ENCODE data around the gene NAB1. TPM values are rescaled to one million over a fixed set of nuclear protein-coding genes. Genes with fewer than 3 reads are reported as not detected.

The NAB1 gene
- total RNA-seq, 1 donor from 2014 or later: 71.5 TPM

- Mint-ChIP-seq H3K27ac (no peak overlapping the region), H3K27me3 (ENCODE audit: insufficient read depth, low read depth) (no peaks in the 10 kb centered on the region), H3K36me3 (peaks cover 37% of the 10 kb centered on the region), H3K4me1 (peaks cover 2% of the 10 kb centered on the region), H3K9me3 (peaks cover 9% of the 10 kb centered on the region), H3K4me3 (no peak overlapping the region)
- Histone ChIP-seq H3K9me3 (ENCODE audit: low read depth) (no peaks in the 10 kb centered on the region), H3K27me3 (no peaks in the 10 kb centered on the region), H3K4me2 (no peak overlapping the region), H3K4me1 (no peaks in the 10 kb centered on the region), H3K36me3 (peaks cover 8% of the 10 kb centered on the region), H3K9ac (no peak overlapping the region), H4K20me1 (ENCODE audit: low read depth) (no peaks in the 10 kb centered on the region), H3F3A (ENCODE audit: low read depth) (no peaks in the 10 kb centered on the region), H3K4me3 (no peak overlapping the region), H3K27ac (no peak overlapping the region), H3K79me2 (ENCODE audit: low read depth) (peaks cover 55% of the 10 kb centered on the region), H2AFZ (replicated peaks) (no peak overlapping the region)
- TF ChIP-seq EZH2phosphoT487 (IDR thresholded peaks at IDR 0.05) (no peak), EZH2 (IDR thresholded peaks at IDR 0.05) (no peak), CTCF (IDR thresholded peaks at IDR 0.05) (no peak)
- DNase-seq (ENCODE audit: low spot score): no peak
Measured at GRCh38 chr2:190664240-190664639, 15.4 kb downstream of the NAB1 start.

GRCh38 chr2:190666895-190667294 is 18.0 kb downstream of the NAB1 start:
- Mint-ChIP-seq H3K9me3 (peaks cover 9% of the 10 kb centered on the region), H3K27ac (no peak overlapping the region), H3K27me3 (ENCODE audit: insufficient read depth, low read depth) (no peaks in the 10 kb centered on the region), H3K4me1 (peaks cover 2% of the 10 kb centered on the region), H3K36me3 (peaks cover 37% of the 10 kb centered on the region), H3K4me3 (no peak overlapping the region)
- H4K20me1 ChIP-seq (ENCODE audit: low read depth): no peaks in the 10 kb centered on the region
- no peak overlapping the region for H3K4me3 ChIP-seq
- peaks cover 47% of the 10 kb centered on the region for H3K79me2 ChIP-seq (ENCODE audit: low read depth)
- no peak for TF ChIP-seq CTCF (IDR thresholded peaks at IDR 0.05)
- no peak for TF ChIP-seq EZH2phosphoT487 (IDR thresholded peaks at IDR 0.05)
- TF ChIP-seq EZH2 (IDR thresholded peaks at IDR 0.05): no peak
- no peak overlapping the region for H3K27ac ChIP-seq
- H3K36me3 ChIP-seq: peaks cover 3% of the 10 kb centered on the region
- H3K9me3 ChIP-seq (ENCODE audit: low read depth): no peaks in the 10 kb centered on the region
- no peaks in the 10 kb centered on the region for H3K4me1 ChIP-seq
- no peaks in the 10 kb centered on the region for H3F3A ChIP-seq (ENCODE audit: low read depth)
- no peak overlapping the region for H2AFZ ChIP-seq (replicated peaks)
- no peak overlapping the region for H3K4me2 ChIP-seq
- H3K27me3 ChIP-seq: no peaks in the 10 kb centered on the region
- H3K9ac ChIP-seq: no peak overlapping the region
- DNase-seq (ENCODE audit: low spot score): no peak

- no peaks in the 10 kb centered on the region for H3K4me1 ChIP-seq
- no peak overlapping the region for H2AFZ ChIP-seq (replicated peaks)
- peaks cover 36% of the 10 kb centered on the region for H3K79me2 ChIP-seq (ENCODE audit: low read depth)
- DNase-seq (ENCODE audit: low spot score): no peak
- Mint-ChIP-seq H3K4me1 (peaks cover 2% of the 10 kb centered on the region), H3K9me3 (peaks cover 9% of the 10 kb centered on the region), H3K27me3 (ENCODE audit: insufficient read depth, low read depth) (no peaks in the 10 kb centered on the region), H3K36me3 (peaks cover 33% of the 10 kb centered on the region), H3K4me3 (no peak overlapping the region), H3K27ac (no peak overlapping the region)
- no peak overlapping the region for H3K27ac ChIP-seq
- no peaks in the 10 kb centered on the region for H3K9me3 ChIP-seq (ENCODE audit: low read depth)
- no peak overlapping the region for H3K9ac ChIP-seq
- TF ChIP-seq CTCF (IDR thresholded peaks at IDR 0.05) (no peak), EZH2phosphoT487 (IDR thresholded peaks at IDR 0.05) (no peak), EZH2 (IDR thresholded peaks at IDR 0.05) (no peak)
- no peak overlapping the region for H3K4me2 ChIP-seq
- no peaks in the 10 kb centered on the region for H4K20me1 ChIP-seq (ENCODE audit: low read depth)
- peaks cover 10% of the 10 kb centered on the region for H3K36me3 ChIP-seq
- no peaks in the 10 kb centered on the region for H3F3A ChIP-seq (ENCODE audit: low read depth)
- no peaks in the 10 kb centered on the region for H3K27me3 ChIP-seq
- no peak overlapping the region for H3K4me3 ChIP-seq
Measured at GRCh38 chr2:190668892-190669291, 20.0 kb downstream of the NAB1 start.
